GM18873 (cell line): ENCODE data around the gene GRIA4.

Experiments used
- ATAC-seq: cut with Tn5 transposase; IDR thresholded peaks from one replicate; pipeline ENCODE4 v1.9.1; 2021; ENCODE audit warnings: mild to moderate bottlenecking, moderate library complexity, moderate number of reproducible peaks; ENCODE audit not compliant: unreplicated experiment, low FRiP score

GRIA4 gene

GRCh38 chr11:105907319-105907718, 297.4 kb downstream of the GRIA4 start:
- no peak for ATAC-seq

- ATAC-seq, result no peak
Observed at GRCh38 chr11:105910095-105910715, 300.3 kb downstream of the GRIA4 start.

GRCh38 chr11:105911454-105911853, 301.6 kb downstream of the GRIA4 start:
- ATAC-seq, result no peak

GRCh38 chr11:105912666-105913065, 302.8 kb downstream of the GRIA4 start:
- ATAC-seq, result no peak

- ATAC-seq, result no peak
Observed at GRCh38 chr11:105915021-105915420, 305.1 kb downstream of the GRIA4 start.

- ATAC-seq, result no peak
Observed at GRCh38 chr11:105918039-105918438, 308.2 kb downstream of the GRIA4 start.

GRCh38 chr11:105918600-105918999, 308.7 kb downstream of the GRIA4 start:
- ATAC-seq, result no peak

- ATAC-seq, result no peak
Observed at GRCh38 chr11:105923252-105923651, 313.4 kb downstream of the GRIA4 start.

- no peak for ATAC-seq
Observed at GRCh38 chr11:105923807-105924206, 313.9 kb downstream of the GRIA4 start.

GRCh38 chr11:105929084-105929955, 319.4 kb downstream of the GRIA4 start:
- ATAC-seq, result no peak

GRCh38 chr11:105933695-105934094, 323.8 kb downstream of the GRIA4 start:
- no peak for ATAC-seq

- ATAC-seq, result no peak
Observed at GRCh38 chr11:105935791-105936190, 325.9 kb downstream of the GRIA4 start.

- ATAC-seq, result peak; percentile 90
Observed at GRCh38 chr11:105937331-105937730, 327.5 kb downstream of the GRIA4 start.

GRCh38 chr11:105937738-105938137, 327.9 kb downstream of the GRIA4 start:
- ATAC-seq, result peak; percentile 31

GRCh38 chr11:105942921-105943320, 333.0 kb downstream of the GRIA4 start:
- ATAC-seq, result no peak

GRCh38 chr11:105948918-105949590, 339.2 kb downstream of the GRIA4 start:
- ATAC-seq, result no peak

- ATAC-seq, result no peak
Observed at GRCh38 chr11:105953886-105954285, 344.0 kb downstream of the GRIA4 start.

- ATAC-seq, result no peak
Observed at GRCh38 chr11:105960252-105961245, 350.7 kb downstream of the GRIA4 start.

- ATAC-seq, result no peak
Observed at GRCh38 chr11:105968021-105968697, 358.3 kb downstream of the GRIA4 start.

- no peak for ATAC-seq
Observed at GRCh38 chr11:105969756-105970155, 359.9 kb downstream of the GRIA4 start.
